Measurements from ENCODE around the gene SHD.

- TF ChIP-seq, protein P1, sequence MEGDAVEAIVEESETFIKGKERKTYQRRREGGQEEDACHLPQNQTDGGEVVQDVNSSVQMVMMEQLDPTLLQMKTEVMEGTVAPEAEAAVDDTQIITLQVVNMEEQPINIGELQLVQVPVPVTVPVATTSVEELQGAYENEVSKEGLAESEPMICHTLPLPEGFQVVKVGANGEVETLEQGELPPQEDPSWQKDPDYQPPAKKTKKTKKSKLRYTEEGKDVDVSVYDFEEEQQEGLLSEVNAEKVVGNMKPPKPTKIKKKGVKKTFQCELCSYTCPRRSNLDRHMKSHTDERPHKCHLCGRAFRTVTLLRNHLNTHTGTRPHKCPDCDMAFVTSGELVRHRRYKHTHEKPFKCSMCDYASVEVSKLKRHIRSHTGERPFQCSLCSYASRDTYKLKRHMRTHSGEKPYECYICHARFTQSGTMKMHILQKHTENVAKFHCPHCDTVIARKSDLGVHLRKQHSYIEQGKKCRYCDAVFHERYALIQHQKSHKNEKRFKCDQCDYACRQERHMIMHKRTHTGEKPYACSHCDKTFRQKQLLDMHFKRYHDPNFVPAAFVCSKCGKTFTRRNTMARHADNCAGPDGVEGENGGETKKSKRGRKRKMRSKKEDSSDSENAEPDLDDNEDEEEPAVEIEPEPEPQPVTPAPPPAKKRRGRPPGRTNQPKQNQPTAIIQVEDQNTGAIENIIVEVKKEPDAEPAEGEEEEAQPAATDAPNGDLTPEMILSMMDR (conservative IDR thresholded peaks at IDR 0.05; ENCODE audit: low read depth, low read length), result no peak
- TF ChIP-seq EZH2phosphoT487 (IDR thresholded peaks at IDR 0.05; ENCODE audit: borderline replicate concordance, low read length) (no peak), EZH2 (IDR thresholded peaks at IDR 0.05; ENCODE audit: low read length, unreplicated experiment) (no peak)
These were observed 1.8 kb upstream of the SHD start for GRCh38 chr19:4277191-4277696.
